GM18505 (cell line): ENCODE data around the gene MFAP2.

ENCODE experiments used
- ATAC-seq: cut with Tn5 transposase; IDR thresholded peaks from one replicate; pipeline ENCODE4 v1.9.1; 2021; ENCODE audit not compliant: unreplicated experiment
- POLR2A ChIP-seq: IDR thresholded peaks from 4 replicates; pipeline ENCODE4 v1.6.1; 2011; ENCODE audit warnings: borderline replicate concordance; ENCODE audit not compliant: insufficient read depth, insufficient read length; ENCODE audit errors: extremely low read depth

MFAP2 gene

GRCh38 chr1:16983649-16984048 is 3.2 kb upstream of the MFAP2 start:
- no peak for TF ChIP-seq POLR2A
- no peak for ATAC-seq

- no peak for TF ChIP-seq POLR2A
- ATAC-seq: no peak
Measured at GRCh38 chr1:16982902-16983301, 2.5 kb upstream of the MFAP2 start.

GRCh38 chr1:16981269-16981849 is 939 bp upstream of the MFAP2 start:
- ATAC-seq: no peak

GRCh38 chr1:16979475-16980327 is 719 bp downstream of the MFAP2 start:
- no peak for ATAC-seq
- TF ChIP-seq POLR2A: no peak

More at GRCh38 chr1:16981269-16981849, 939 bp upstream of the MFAP2 start:
- no peak for TF ChIP-seq POLR2A

GRCh38 chr1:16978567-16979474 is 1.6 kb downstream of the MFAP2 start:
- no peak for TF ChIP-seq POLR2A
- ATAC-seq: no peak

- no peak for ATAC-seq
- TF ChIP-seq POLR2A: no peak
Measured at GRCh38 chr1:16978139-16978538, 2.3 kb downstream of the MFAP2 start.

GRCh38 chr1:16977377-16977776 is 3.0 kb downstream of the MFAP2 start:
- no peak for TF ChIP-seq POLR2A
- ATAC-seq: no peak

GRCh38 chr1:16976966-16977365 is 3.5 kb downstream of the MFAP2 start:
- ATAC-seq: no peak
- TF ChIP-seq POLR2A: no peak

GRCh38 chr1:16975838-16976237 is 4.6 kb downstream of the MFAP2 start:
- TF ChIP-seq POLR2A: no peak
- ATAC-seq: no peak

GRCh38 chr1:16975211-16975610 is 5.2 kb downstream of the MFAP2 start:
- TF ChIP-seq POLR2A: no peak
- no peak for ATAC-seq

GRCh38 chr1:16973215-16973614 is 7.2 kb downstream of the MFAP2 start:
- ATAC-seq: no peak
- TF ChIP-seq POLR2A: no peak

- ATAC-seq: no peak
- TF ChIP-seq POLR2A: no peak
Measured at GRCh38 chr1:16972189-16972895, 8.1 kb downstream of the MFAP2 start.
